Measurements from ENCODE around the gene MAML2. TPM values are rescaled to one million over a fixed set of nuclear protein-coding genes. Genes with fewer than 3 reads are reported as not detected.

MAML2 gene
- total and polyA plus RNA-seq, 2 experiments from 2014 or later, result 1.1 to 8.2 TPM

DNA sequence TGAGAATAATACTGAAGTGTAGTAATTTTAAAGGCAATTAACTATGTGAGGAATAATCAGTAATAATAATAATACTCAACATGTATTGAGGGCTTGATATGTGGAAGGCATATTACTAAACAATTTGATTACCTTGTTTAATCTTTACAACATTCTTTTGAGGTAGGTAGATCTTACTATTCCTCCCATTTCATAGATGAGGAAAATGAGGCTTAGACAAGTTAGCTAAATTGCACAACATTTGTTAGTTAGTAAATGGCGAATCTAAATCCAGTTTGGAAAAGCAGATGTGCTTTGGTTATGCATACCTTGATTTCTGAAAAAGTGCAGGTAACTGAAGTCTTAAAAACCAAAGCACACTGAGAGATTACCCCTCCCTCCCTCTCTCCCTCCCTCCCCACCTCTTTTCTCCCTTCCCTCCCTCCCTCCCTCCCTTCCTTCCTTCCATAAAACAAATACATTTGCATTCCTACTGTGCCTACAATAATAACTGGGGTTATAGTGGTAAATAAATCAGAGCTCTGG, 326.0 kb downstream of the MAML2 start:
- H3K4me1 ChIP-seq (ENCODE audit: low read depth), result peaks cover 4% of the 10 kb centered on the region
- no peak for DNase-seq (ENCODE audit: low read depth in 1 of 2, low spot score in 1 of 2)
- H3K27me3 ChIP-seq, result no peaks in the 10 kb centered on the region
- no peak overlapping the region for H3K4me3 ChIP-seq
- H3K27ac ChIP-seq, result no peak overlapping the region
- H3K36me3 ChIP-seq, result no peaks in the 10 kb centered on the region
- H3K9me3 ChIP-seq (ENCODE audit: low read depth), result no peaks in the 10 kb centered on the region
- TF ChIP-seq, protein P1, sequence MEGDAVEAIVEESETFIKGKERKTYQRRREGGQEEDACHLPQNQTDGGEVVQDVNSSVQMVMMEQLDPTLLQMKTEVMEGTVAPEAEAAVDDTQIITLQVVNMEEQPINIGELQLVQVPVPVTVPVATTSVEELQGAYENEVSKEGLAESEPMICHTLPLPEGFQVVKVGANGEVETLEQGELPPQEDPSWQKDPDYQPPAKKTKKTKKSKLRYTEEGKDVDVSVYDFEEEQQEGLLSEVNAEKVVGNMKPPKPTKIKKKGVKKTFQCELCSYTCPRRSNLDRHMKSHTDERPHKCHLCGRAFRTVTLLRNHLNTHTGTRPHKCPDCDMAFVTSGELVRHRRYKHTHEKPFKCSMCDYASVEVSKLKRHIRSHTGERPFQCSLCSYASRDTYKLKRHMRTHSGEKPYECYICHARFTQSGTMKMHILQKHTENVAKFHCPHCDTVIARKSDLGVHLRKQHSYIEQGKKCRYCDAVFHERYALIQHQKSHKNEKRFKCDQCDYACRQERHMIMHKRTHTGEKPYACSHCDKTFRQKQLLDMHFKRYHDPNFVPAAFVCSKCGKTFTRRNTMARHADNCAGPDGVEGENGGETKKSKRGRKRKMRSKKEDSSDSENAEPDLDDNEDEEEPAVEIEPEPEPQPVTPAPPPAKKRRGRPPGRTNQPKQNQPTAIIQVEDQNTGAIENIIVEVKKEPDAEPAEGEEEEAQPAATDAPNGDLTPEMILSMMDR (IDR thresholded peaks at IDR 0.05; ENCODE audit: low read depth, low read length), result no peak

DNA sequence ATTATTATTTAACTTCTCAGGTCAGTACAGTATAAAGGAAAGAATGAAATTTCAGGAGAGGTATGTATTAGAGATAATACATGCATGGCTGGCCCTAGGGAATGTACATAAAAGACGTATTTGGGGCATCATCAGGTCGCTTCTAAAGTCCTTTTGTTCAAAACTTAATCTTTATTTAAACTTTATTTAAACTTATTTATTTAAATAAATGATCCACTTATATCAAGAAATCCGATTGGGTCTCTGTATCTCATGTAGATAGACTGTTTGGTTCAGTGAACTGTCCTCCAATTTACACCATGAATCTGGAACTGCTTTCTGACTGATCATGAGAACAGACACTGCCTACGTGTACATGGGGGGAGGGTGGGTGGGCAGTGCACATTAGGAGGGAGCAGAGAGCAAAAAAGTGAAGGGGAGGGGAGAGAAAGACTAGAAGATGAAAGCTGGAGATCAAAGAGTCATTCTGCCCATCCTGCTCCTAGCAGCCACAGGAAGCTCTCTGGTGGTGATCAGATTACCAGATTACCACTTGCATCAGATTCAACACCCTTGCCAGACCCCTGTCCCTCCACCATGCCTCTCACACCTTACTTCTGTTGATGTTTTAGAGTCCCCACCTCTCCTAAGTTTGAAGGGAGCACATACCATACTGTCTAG, 327.0 kb downstream of the MAML2 start:
- Histone ChIP-seq H3K27ac (no peak overlapping the region), H3K27me3 (no peaks in the 10 kb centered on the region), H3K4me1 (ENCODE audit: low read depth) (peaks cover 4% of the 10 kb centered on the region), H3K9me3 (ENCODE audit: low read depth) (no peaks in the 10 kb centered on the region), H3K36me3 (no peaks in the 10 kb centered on the region), H3K4me3 (no peak overlapping the region)
- no peak for DNase-seq (ENCODE audit: low read depth in 1 of 2, low spot score in 1 of 2)
- TF ChIP-seq, protein P1 (IDR thresholded peaks at IDR 0.05; ENCODE audit: low read depth, low read length), result no peak

DNA sequence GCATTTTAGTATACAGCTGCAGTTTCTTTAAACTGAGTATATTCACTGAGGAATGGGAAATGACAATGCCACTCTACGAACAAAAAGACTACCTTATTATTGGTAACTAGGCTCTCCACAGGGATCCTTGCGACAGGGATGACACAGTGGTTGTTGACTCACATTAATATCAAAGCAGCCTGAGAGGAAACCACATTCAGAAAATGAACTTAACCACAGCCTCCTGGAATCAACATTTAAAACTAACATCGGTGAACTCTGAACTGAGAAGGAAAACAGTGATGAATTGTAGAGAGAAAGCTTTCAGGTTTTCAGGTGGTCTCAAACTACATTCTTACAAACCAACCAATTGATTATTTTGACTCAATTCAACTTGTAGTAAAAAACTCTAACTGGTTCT, 328.8 kb downstream of the MAML2 start:
- TF ChIP-seq, protein P1 (IDR thresholded peaks at IDR 0.05; ENCODE audit: low read depth, low read length), result no peak
- Histone ChIP-seq H3K4me1 (ENCODE audit: low read depth) (peaks cover 4% of the 10 kb centered on the region), H3K9me3 (ENCODE audit: low read depth) (no peaks in the 10 kb centered on the region), H3K27me3 (no peaks in the 10 kb centered on the region), H3K27ac (no peak overlapping the region), H3K36me3 (no peaks in the 10 kb centered on the region), H3K4me3 (no peak overlapping the region)
- peak in 1 of 2 donors; percentile 59 for DNase-seq (ENCODE audit: low read depth in 1 of 2, low spot score in 1 of 2)

DNA sequence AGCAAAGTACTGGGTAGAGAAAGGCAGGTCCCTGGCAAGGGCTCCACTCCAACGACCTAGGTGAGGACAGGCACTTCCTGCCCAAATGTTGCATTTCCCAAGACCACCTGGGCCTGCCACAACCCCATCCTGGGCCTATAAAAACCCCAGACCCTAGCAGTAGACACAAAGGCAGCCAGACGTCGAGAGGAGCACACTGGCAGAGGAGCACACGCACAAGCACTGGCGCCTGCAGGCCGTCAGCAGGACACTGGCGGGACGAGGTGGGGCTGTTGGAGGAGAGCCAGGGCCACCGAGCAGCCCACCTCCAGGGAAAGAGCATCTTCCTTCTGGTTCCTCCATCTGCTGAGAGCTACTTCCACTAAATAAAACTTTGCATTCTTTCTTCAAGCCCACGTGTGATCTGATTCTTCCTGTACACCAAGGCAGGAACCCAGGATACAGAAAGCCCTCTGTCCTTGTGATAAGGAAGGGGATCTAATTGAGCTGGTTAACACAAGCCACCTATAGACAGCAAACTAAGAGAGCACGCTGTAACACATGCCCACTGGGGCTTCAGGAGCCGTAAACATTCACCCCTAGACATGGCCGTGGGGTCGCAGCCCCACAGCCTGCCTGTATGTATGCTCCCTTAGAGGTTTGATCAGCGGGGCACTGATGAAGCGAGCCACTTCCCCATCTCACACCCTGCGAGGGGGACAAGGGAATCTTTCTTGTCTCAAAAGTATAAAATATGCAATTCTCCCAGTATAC, 329.4 kb downstream of the MAML2 start:
- H3K4me1 ChIP-seq (ENCODE audit: low read depth), result peaks cover 4% of the 10 kb centered on the region
- H3K36me3 ChIP-seq, result no peaks in the 10 kb centered on the region
- TF ChIP-seq, protein P1 (IDR thresholded peaks at IDR 0.05; ENCODE audit: low read depth, low read length), result no peak
- no peaks in the 10 kb centered on the region for H3K9me3 ChIP-seq (ENCODE audit: low read depth)
- no peak overlapping the region for H3K27ac ChIP-seq
- H3K27me3 ChIP-seq, result no peaks in the 10 kb centered on the region
- no peak overlapping the region for H3K4me3 ChIP-seq
- no peak for DNase-seq (ENCODE audit: low read depth in 1 of 2, low spot score in 1 of 2)

DNA sequence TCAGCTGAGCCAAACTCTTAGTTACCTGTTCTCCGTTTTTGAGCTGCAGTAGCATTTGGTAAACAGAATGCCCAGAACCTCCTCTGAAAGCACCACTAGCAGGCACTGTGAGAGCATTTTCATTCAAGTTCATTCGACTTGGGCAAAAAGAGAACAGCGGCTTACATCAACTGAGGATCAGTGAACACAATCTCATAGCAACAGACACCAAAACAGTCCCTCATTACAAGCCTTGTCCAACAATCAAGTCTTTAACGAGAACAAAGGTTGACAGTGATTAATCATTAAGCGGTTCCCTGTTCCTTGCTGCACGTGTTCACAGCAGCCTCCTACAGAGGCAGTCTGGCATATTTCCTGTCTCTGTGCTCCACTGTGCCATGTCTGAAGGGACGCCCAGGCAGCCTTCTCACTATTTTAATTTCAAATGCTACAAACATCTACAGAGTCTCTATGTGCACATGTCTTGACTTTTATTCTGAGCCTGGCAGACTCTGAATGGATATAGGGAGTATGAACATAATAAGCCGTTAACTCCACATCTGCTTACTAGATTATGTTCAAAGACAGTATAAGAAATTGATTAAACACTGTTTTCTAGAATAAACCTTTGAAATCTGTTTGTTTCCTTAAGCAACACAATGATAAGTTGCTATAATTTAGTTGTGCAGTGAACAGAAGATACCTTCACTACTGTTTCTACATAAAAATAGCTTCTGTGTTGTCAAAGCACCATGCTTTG, 330.7 kb downstream of the MAML2 start:
- H3K4me3 ChIP-seq, result no peak overlapping the region
- peak; percentile 27 to 92 for DNase-seq (ENCODE audit: low read depth in 1 of 2, low spot score in 1 of 2)

More for the DNA sequence above, 330.7 kb downstream of the MAML2 start:
- H3K4me1 ChIP-seq (ENCODE audit: low read depth), result peaks cover 4% of the 10 kb centered on the region
- TF ChIP-seq, protein P1 (IDR thresholded peaks at IDR 0.05; ENCODE audit: low read depth, low read length), result peak; percentile 87
- H3K9me3 ChIP-seq (ENCODE audit: low read depth), result no peaks in the 10 kb centered on the region
- no peaks in the 10 kb centered on the region for H3K36me3 ChIP-seq
- no peaks in the 10 kb centered on the region for H3K27me3 ChIP-seq
- H3K27ac ChIP-seq, result no peak overlapping the region
